Esophagus squamous epithelium (tissue), 4 donors: ENCODE results near the gene HOTAIR.

Source experiments
- CTCF ChIP-seq, 6 experiments: fragments of 450-650 bp in 4 of 6; fragments of 200-600 bp in 2 of 6; sonication (generic) in 2 of 6; IDR thresholded peaks; one replicate each; pipeline ENCODE4 v1.5.1; 2016 to 2019; ENCODE audit warnings: antibody characterized with exemption in 6 of 6, mild to moderate bottlenecking in 4 of 6, moderate library complexity in 4 of 6
- POLR2A ChIP-seq, 4 donors: fragments of 450-650 bp; IDR thresholded peaks; one replicate each; pipeline ENCODE4 v1.6.1; 2017; ENCODE audit warnings: antibody characterized with exemption in 4 of 4, mild to moderate bottlenecking in 4 of 4, moderate library complexity in 3 of 4

- TF ChIP-seq CTCF (IDR thresholded peaks at IDR 0.05): no peak
- no peak for TF ChIP-seq POLR2A (IDR thresholded peaks at IDR 0.05)
Observed at GRCh38 chr12:53980802-53981496, 6.2 kb upstream of the HOTAIR start.
